Subcutaneous abdominal adipose tissue (tissue), 5 donors: ENCODE data around the gene STARD3.

Experiments
- H3K27ac ChIP-seq: one replicate; pipeline ENCODE4 v1.7.0; 2013; ENCODE audit warnings: low read depth, mild to moderate bottlenecking, inconsistent platforms, low read length, moderate library complexity
- H3K27me3 ChIP-seq, 5 donors: one replicate each; pipeline ENCODE4 v1.7.0; 2013; ENCODE audit warnings: low read length in 5 of 5, inconsistent platforms in 1 of 5; ENCODE audit not compliant: control insufficient read depth in 5 of 5, insufficient read depth in 4 of 5
- H3K36me3 ChIP-seq, 5 donors: one replicate each; pipeline ENCODE4 v1.7.0; 2013; ENCODE audit warnings: low read length in 5 of 5; ENCODE audit not compliant: control insufficient read depth in 5 of 5, insufficient read depth in 5 of 5
- H3K4me1 ChIP-seq, 5 donors: one replicate each; pipeline ENCODE4 v1.7.0; 2013; ENCODE audit warnings: low read length in 5 of 5, mild to moderate bottlenecking in 3 of 5, moderate library complexity in 1 of 5; ENCODE audit not compliant: control insufficient read depth in 5 of 5, insufficient read depth in 5 of 5
- H3K4me3 ChIP-seq, 5 donors: one replicate each; pipeline ENCODE4 v1.7.0; 2013; ENCODE audit warnings: low read length in 5 of 5, low read depth in 1 of 5
- H3K9ac ChIP-seq, 5 donors: one replicate each; pipeline ENCODE4 v1.7.0; 2013; ENCODE audit warnings: low read length in 5 of 5, mild to moderate bottlenecking in 4 of 5, moderate library complexity in 3 of 5
- H3K9me3 ChIP-seq, 5 donors: one replicate each; pipeline ENCODE4 v1.7.0; 2013; ENCODE audit warnings: low read length in 5 of 5; ENCODE audit not compliant: control insufficient read depth in 5 of 5
- donor health status: healthy.
- donor health status: healthy.
- donor health status: healthy.
- donor health status: healthy.
- donor health status: healthy.

STARD3 gene

GRCh38 chr17:39611401-39612112 lies 25.4 kb upstream of the STARD3 start:
- Histone ChIP-seq H3K9me3 (no peaks in the 10 kb centered on the region), H3K4me1 (peaks cover 2 to 9% (median 7%) of the 10 kb centered on the region in 5 donors), H3K4me3 (no peak overlapping the region), H3K36me3 (no peaks in the 10 kb centered on the region), H3K9ac (no peak overlapping the region), H3K27ac (no peak overlapping the region), H3K27me3 (peaks cover 25 to 51% (median 37%) of the 10 kb centered on the region in 5 donors)

GRCh38 chr17:39612291-39612894 lies 24.6 kb upstream of the STARD3 start:
- Histone ChIP-seq H3K27ac (no peak overlapping the region), H3K4me1 (peaks cover 1 to 5% (median 3%) of the 10 kb centered on the region in 5 donors), H3K27me3 (peaks cover 18 to 48% (median 29%) of the 10 kb centered on the region in 5 donors), H3K9me3 (no peaks in the 10 kb centered on the region), H3K36me3 (no peaks in the 10 kb centered on the region), H3K9ac (no peak overlapping the region), H3K4me3 (no peak overlapping the region)

GRCh38 chr17:39612935-39613464 lies 23.9 kb upstream of the STARD3 start:
- Histone ChIP-seq H3K27me3 (peaks cover 17 to 47% (median 28%) of the 10 kb centered on the region in 5 donors), H3K4me1 (peaks cover 3 to 7% (median 5%) of the 10 kb centered on the region in 5 donors), H3K9ac (no peak overlapping the region), H3K4me3 (no peak overlapping the region), H3K36me3 (no peaks in the 10 kb centered on the region), H3K27ac (no peak overlapping the region), H3K9me3 (no peaks in the 10 kb centered on the region)

- H3K36me3 ChIP-seq, result no peaks in the 10 kb centered on the region
- peaks cover 3 to 15% (median 13%) of the 10 kb centered on the region in 5 donors for H3K4me1 ChIP-seq
- no peak overlapping the region for H3K9ac ChIP-seq
- H3K27me3 ChIP-seq, result peaks cover 8 to 35% (median 15%) of the 10 kb centered on the region in 5 donors
- H3K4me3 ChIP-seq, result no peak overlapping the region
- no peaks in the 10 kb centered on the region for H3K9me3 ChIP-seq
- no peak overlapping the region for H3K27ac ChIP-seq
Observed at GRCh38 chr17:39614545-39615157, 22.3 kb upstream of the STARD3 start.

GRCh38 chr17:39615434-39615833 lies 21.5 kb upstream of the STARD3 start:
- Histone ChIP-seq H3K27ac (no peak overlapping the region), H3K9ac (no peak overlapping the region), H3K4me1 (peaks cover 3 to 15% (median 13%) of the 10 kb centered on the region in 5 donors), H3K4me3 (no peak overlapping the region), H3K36me3 (no peaks in the 10 kb centered on the region), H3K27me3 (peaks cover 7 to 31% (median 15%) of the 10 kb centered on the region in 5 donors), H3K9me3 (no peaks in the 10 kb centered on the region)

GRCh38 chr17:39617100-39617445 lies 19.9 kb upstream of the STARD3 start:
- Histone ChIP-seq H3K27me3 (peaks cover 7 to 29% (median 15%) of the 10 kb centered on the region in 5 donors), H3K9ac (no peak overlapping the region), H3K36me3 (no peaks in the 10 kb centered on the region), H3K9me3 (no peaks in the 10 kb centered on the region), H3K4me1 (peaks cover 3 to 17% (median 15%) of the 10 kb centered on the region in 5 donors), H3K4me3 (peak overlapping the region in 3 of 5 donors; percentile 60 to 69 (median 61)), H3K27ac (no peak overlapping the region)

- H3K27me3 ChIP-seq, result peaks cover 3 to 28% (median 11%) of the 10 kb centered on the region in 5 donors
- no peaks in the 10 kb centered on the region for H3K36me3 ChIP-seq
- peaks cover 6 to 20% (median 17%) of the 10 kb centered on the region in 5 donors for H3K4me1 ChIP-seq
- H3K4me3 ChIP-seq, result peak overlapping the region in 4 of 5 donors; percentile 60 to 69 (median 64)
- H3K9ac ChIP-seq, result no peak overlapping the region
- H3K27ac ChIP-seq, result no peak overlapping the region
- H3K9me3 ChIP-seq, result no peaks in the 10 kb centered on the region
Observed at GRCh38 chr17:39617446-39618245, 19.3 kb upstream of the STARD3 start.

GRCh38 chr17:39618246-39618913 lies 18.6 kb upstream of the STARD3 start:
- peak overlapping the region in 4 of 5 donors; percentile 13 to 63 (median 44) for H3K9ac ChIP-seq
- H3K27ac ChIP-seq, result no peak overlapping the region
- peak overlapping the region; percentile 60 to 74 (median 66) for H3K4me3 ChIP-seq
- peaks cover 0 to 20% (median 6%) of the 10 kb centered on the region in 5 donors for H3K27me3 ChIP-seq
- no peaks in the 10 kb centered on the region for H3K9me3 ChIP-seq
- peaks cover 6 to 26% (median 21%) of the 10 kb centered on the region in 5 donors for H3K4me1 ChIP-seq
- no peaks in the 10 kb centered on the region for H3K36me3 ChIP-seq
